ENCODE data around the gene HCN2.
"Not testable (repeated sequence)": the region's sequence is repeated elsewhere in the genome, so short reads cannot be mapped to it uniquely, and the experiment has no call there.

The HCN2 gene

DNA sequence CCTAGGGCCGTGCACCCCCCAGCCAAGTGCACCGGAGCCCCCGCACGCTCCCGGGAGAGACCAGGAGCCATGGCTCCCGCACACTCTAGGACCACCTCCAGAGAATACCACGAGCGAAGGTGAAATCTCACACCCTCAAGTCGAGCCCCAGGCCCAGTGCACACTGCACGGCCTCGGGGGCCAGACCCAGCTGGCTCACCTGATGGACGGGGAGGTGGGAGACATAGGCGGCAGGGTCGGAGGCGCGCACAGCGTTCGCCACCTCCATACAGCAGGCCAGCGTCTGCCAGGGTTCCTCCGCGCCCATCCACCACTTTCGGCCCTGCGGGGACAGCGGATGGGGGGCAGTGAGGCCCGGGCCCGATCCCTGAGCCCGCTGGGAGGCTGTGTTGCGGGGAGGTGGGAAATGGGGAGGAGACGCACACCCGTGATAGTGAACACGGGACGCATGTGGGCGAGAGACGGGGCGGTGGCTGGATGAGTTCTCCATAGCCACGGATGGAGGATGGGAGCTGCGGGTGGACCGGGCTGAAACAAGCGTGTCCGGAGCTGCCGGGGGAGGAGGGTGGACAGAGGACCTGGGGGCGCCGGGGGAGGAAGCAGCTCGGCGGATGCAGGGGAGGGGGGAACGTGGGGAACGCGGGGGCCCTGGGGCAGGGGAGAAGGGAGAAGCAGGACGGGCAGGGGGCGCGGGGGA is 30.6 kb downstream of the HCN2 start:
- TF ChIP-seq, protein P1, sequence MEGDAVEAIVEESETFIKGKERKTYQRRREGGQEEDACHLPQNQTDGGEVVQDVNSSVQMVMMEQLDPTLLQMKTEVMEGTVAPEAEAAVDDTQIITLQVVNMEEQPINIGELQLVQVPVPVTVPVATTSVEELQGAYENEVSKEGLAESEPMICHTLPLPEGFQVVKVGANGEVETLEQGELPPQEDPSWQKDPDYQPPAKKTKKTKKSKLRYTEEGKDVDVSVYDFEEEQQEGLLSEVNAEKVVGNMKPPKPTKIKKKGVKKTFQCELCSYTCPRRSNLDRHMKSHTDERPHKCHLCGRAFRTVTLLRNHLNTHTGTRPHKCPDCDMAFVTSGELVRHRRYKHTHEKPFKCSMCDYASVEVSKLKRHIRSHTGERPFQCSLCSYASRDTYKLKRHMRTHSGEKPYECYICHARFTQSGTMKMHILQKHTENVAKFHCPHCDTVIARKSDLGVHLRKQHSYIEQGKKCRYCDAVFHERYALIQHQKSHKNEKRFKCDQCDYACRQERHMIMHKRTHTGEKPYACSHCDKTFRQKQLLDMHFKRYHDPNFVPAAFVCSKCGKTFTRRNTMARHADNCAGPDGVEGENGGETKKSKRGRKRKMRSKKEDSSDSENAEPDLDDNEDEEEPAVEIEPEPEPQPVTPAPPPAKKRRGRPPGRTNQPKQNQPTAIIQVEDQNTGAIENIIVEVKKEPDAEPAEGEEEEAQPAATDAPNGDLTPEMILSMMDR (IDR thresholded peaks at IDR 0.05; ENCODE audit: low read depth, low read length), result no peak

DNA sequence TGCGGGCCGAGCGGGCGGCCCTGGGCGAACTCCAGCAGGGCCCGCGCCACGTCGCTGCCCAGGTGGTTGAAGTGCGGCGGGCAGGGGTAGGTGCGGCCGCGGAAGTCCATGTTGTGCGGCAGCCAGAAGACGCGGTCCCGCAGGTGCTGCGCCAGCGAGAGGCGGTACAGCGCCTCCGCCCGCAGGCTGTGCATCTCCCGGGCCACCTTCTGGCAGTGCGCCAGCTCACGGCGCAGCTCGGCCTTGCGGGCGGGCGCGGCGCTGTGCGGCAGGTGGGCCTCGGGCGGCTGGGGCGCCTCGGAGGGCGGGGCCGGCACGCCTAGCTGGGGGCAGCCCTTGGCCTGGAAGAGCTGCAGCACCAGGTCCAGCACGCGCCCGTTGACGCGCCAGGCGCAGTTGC is 31.5 kb downstream of the HCN2 start:
- not testable (repeated sequence) for DNase-seq (ENCODE audit: extremely low read depth, low read depth)

More for the DNA sequence above, 30.6 kb downstream of the HCN2 start:
- DNase-seq (ENCODE audit: extremely low read depth, low read depth), result no peak

DNA sequence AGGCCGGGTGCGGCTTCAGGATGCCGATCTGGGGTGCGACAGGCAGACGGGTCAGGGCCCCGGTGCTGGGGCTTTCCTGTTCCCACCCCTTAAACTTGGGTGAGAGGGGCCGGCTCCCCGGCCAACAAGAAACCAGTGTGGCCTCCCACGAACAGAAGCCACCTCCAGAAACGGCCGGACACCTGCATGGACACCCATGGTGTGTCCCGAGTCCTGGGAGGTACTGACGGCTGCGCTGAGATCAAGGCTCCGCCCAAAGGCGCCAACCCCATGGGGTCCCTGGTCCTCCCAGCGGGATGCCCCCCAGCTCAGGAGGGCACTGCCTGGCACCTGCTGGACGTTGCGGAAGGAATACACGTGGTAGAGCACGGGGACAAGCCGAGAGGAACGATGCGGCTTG is 32.1 kb downstream of the HCN2 start:
- TF ChIP-seq, protein P1 (IDR thresholded peaks at IDR 0.05; ENCODE audit: low read depth, low read length), result no peak
- DNase-seq (ENCODE audit: extremely low read depth, low read depth), result no peak

DNA sequence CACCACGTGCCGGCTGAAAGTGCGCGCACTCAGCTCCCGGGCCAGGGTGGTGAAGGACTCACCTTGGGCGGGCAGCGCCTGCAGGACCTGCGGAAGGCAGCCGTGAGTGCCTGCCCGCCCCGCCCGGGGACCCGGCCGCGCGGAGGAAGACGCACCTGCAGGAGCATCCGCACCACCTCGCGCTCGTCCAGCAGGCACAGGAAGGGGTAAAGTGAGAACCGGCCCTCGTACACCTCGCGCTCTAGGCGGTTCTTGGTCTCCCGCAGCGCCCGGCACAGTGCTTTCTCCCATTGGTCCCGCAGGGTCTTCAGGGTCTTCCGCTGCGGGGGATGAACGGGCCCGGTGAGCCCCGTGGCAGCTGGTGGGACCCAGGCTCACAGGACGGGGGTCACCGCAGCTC is 33.0 kb downstream of the HCN2 start:
- no peak for DNase-seq (ENCODE audit: extremely low read depth, low read depth)

DNA sequence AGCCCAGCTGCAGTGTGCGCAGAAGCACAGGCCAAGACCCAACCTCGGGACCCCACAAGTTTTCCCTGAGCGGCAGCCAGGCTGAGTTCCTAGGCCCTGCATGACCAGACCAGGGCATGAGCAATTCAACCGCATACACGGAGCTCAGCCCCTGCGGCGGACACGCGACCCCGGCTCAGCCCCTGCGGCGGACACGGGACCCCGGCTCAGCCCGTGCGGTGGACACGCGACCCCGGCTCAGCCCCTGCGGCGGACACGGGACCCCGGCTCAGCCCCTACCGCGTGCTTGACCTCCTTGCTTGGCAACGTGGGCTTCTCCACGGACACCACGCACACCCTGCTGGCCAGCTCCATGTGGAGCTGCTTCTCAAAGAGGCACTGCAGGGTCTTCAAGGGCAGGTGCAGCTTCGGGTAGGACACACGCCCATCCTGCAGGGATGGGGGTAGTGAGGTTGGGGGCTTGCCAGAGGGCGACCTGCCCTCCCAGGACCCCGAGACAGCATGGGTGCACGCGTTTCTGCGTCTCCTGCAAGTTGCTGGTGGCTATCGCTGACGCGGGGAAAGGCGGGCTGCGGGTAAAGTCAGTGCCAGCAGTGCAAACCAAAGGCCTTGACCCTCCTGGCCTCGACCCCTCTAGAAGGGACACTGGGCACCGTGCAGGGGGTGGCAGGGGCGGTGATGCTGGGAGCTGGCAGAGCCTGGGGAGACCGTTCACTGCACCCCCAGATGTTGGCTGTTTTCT is 33.7 kb downstream of the HCN2 start:
- TF ChIP-seq, protein P1 (IDR thresholded peaks at IDR 0.05; ENCODE audit: low read depth, low read length), result no peak
- DNase-seq (ENCODE audit: extremely low read depth, low read depth), result no peak

More for the DNA sequence above, 33.0 kb downstream of the HCN2 start:
- TF ChIP-seq, protein P1 (IDR thresholded peaks at IDR 0.05; ENCODE audit: low read depth, low read length), result no peak

DNA sequence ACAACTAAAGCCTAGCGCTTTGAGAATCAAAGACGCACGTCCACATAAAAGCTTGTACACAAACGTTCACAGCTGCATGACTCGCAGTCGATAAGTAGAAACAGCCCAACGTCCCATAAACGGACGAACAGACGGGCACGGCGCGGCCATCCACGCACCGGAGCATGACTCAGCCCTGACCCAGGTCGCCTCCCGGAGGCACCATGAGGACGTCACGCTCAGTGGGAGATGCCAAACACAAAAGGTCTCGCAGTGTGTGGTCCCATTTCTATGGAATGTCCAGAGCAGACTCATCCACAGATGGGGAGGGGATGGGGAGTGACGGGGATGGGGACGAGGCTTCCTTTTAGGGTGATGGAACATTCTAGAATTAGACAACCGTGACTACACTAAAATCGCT is 34.3 kb downstream of the HCN2 start:
- DNase-seq (ENCODE audit: extremely low read depth, low read depth), result no peak
- TF ChIP-seq, protein P1 (IDR thresholded peaks at IDR 0.05; ENCODE audit: low read depth, low read length), result no peak

DNA sequence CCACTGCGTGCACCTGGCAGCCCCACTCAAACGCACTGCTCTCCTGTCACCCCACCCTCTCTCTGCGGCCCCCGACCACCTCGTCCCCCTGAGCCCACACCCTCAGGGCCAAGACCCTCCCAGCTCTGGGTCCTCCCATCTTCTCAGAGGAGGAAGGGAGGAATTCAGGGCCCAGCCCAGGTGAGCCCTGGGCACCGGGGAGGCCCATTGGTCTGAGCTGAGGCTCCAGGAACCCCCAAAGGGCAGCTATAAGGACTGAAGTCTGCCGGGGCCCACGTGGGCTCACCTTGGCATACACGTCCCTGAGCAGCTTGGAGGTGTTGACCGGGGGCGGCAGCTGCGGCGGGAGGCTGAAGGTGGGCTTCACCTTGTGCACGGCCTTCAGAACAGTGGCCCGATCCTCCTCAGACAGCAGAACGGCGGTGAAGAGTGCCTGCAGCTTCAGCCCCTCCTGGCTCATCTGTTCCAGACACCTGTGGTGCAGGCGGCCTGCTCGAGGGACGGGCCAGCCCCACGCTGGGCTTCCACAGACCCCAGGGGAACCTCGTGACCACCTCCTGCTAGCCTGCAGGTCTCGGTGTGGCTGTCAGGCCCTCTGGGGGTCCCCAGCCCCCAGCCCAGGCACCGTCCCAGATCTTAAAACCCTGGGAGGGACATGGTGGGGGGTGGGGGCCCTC is 34.9 kb downstream of the HCN2 start:
- DNase-seq (ENCODE audit: extremely low read depth, low read depth), result no peak
- TF ChIP-seq, protein P1 (IDR thresholded peaks at IDR 0.05; ENCODE audit: low read depth, low read length), result no peak

Measured in AG09319 (cell line).